B cell (primary cell): ENCODE measurements around the gene LIMK2. TPM values are rescaled to one million over a fixed set of nuclear protein-coding genes. Genes with fewer than 3 reads are reported as not detected.

ENCODE experiments used
- ATAC-seq: fragments of 200-7000 bp; cut with Tn5 transposase; one replicate; pipeline ENCODE4 v1.10.0; 2021; ENCODE audit warnings: low read depth, mild to moderate bottlenecking, moderate number of reproducible peaks, moderate library complexity
- CTCF ChIA-PET: fragments of 350-600 bp; sonication (Branson Sonifier 250); formaldehyde crosslinking; loops from one replicate; lab custom pipeline; 2021; ENCODE audit warnings: antibody characterized with exemption, inconsistent platforms; lab: Charles Lee
- POLR2A ChIA-PET: fragments of 350-600 bp; sonication (Branson Sonifier 250); formaldehyde crosslinking; loops from one replicate; lab custom pipeline; 2021; ENCODE audit warnings: antibody characterized with exemption; lab: Charles Lee
- DNase-seq: peaks from one replicate; pipeline ENCODE4 v3.0.0; 2013
- H2AFZ ChIP-seq: 2 replicates; pipeline ENCODE4 v1.6.1; 2012; ENCODE audit warnings: mild to moderate bottlenecking, low read depth, low read length; ENCODE audit not compliant: insufficient read depth, poor library complexity, severe bottlenecking
- H3K27ac ChIP-seq, 2 donors: 1 replicate in 1 of 2; 2 replicates in 1 of 2; pipeline ENCODE4 v1.5.1; 2012 to 2013; ENCODE audit warnings: low read length in 2 of 2, mild to moderate bottlenecking in 2 of 2, moderate library complexity in 1 of 2
- H3K27me3 ChIP-seq, 4 experiments: fragments of 200-600 bp in 1 of 4; sonication (generic) in 1 of 4; replicated peaks in 1 of 4; 1 replicate in 2 of 4; 2 replicates in 2 of 4; pipeline versions ENCODE4 v1.6.1 to v1.7.0; 2013 to 2016; ENCODE audit warnings: low read length in 3 of 4, mild to moderate bottlenecking in 2 of 4, mixed read lengths in 1 of 4, moderate library complexity in 1 of 4; ENCODE audit not compliant: insufficient read depth in 4 of 4, control insufficient read depth in 3 of 4; ENCODE audit errors: control extremely low read depth in 1 of 4
- H3K36me3 ChIP-seq, 2 experiments: replicated peaks in 1 of 2; 1 replicate in 1 of 2; 2 replicates in 1 of 2; pipeline versions ENCODE4 v1.6.1 to v1.7.1; 2013; ENCODE audit warnings: low read length in 1 of 2; ENCODE audit not compliant: insufficient read depth in 2 of 2, control insufficient read depth in 1 of 2; ENCODE audit errors: control extremely low read depth in 1 of 2, extremely low read depth in 1 of 2
- H3K4me1 ChIP-seq, 2 donors: fragments of 200-600 bp in 1 of 2; sonication (generic) in 1 of 2; 1 replicate in 1 of 2; 2 replicates in 1 of 2; pipeline versions ENCODE4 v1.5.1 to v1.6.1; 2013 to 2017; ENCODE audit warnings: low read length in 2 of 2; ENCODE audit not compliant: control insufficient read depth in 2 of 2, insufficient read depth in 2 of 2
- H3K4me2 ChIP-seq: replicated peaks from 2 replicates; pipeline ENCODE3; 2012; ENCODE audit warnings: mild to moderate bottlenecking, low read depth, low read length; ENCODE audit not compliant: poor library complexity, severe bottlenecking
- H3K4me3 ChIP-seq, 5 experiments: fragments of 200-600 bp in 1 of 5; sonication (generic) in 1 of 5; 1 replicate in 3 of 5; 2 replicates in 2 of 5; pipeline versions ENCODE4 v1.5.1 to v1.7.0; 2011 to 2016; ENCODE audit warnings: low read length in 4 of 5, mild to moderate bottlenecking in 4 of 5, low read depth in 2 of 5, control low read depth in 1 of 5, moderate library complexity in 1 of 5; ENCODE audit not compliant: insufficient read depth in 1 of 5; ENCODE audit errors: control extremely low read depth in 1 of 5, extremely low read depth in 1 of 5
- H3K79me2 ChIP-seq: fragments of 200-600 bp; sonication (generic); one replicate; pipeline ENCODE4 v1.6.0; 2016; ENCODE audit warnings: low read length; ENCODE audit not compliant: control insufficient read depth, insufficient read depth
- H3K9ac ChIP-seq: fragments of 200-600 bp; sonication (generic); 2 replicates; pipeline ENCODE4 v1.6.1; 2017; ENCODE audit warnings: mild to moderate bottlenecking, low read length, moderate library complexity
- H3K9me3 ChIP-seq, 3 donors: one replicate each; pipeline versions ENCODE4 v1.6.1 to v1.7.1; 2013; ENCODE audit warnings: low read length in 2 of 3; ENCODE audit not compliant: control insufficient read depth in 2 of 3, insufficient read depth in 1 of 3; ENCODE audit errors: control extremely low read depth in 1 of 3
- H4K20me1 ChIP-seq: 2 replicates; pipeline ENCODE4 v1.6.0; 2012; ENCODE audit warnings: mild to moderate bottlenecking, low read length; ENCODE audit not compliant: insufficient read depth, control insufficient read depth, poor library complexity, severe bottlenecking
- H3K27ac Mint-ChIP-seq: one replicate; pipeline ENCODE4 v1.8.0; 2021; ENCODE audit warnings: mixed read lengths
- H3K27me3 Mint-ChIP-seq: one replicate; pipeline ENCODE4 v1.8.0; 2021; ENCODE audit warnings: mixed read lengths
- H3K4me1 Mint-ChIP-seq: one replicate; pipeline ENCODE4 v1.8.0; 2021; ENCODE audit warnings: mixed read lengths
- H3K4me3 Mint-ChIP-seq: one replicate; pipeline ENCODE4 v1.8.0; 2021; ENCODE audit warnings: mixed read lengths
- H3K9me3 Mint-ChIP-seq: one replicate; pipeline ENCODE4 v1.8.0; 2022; ENCODE audit warnings: mixed read lengths; ENCODE audit not compliant: insufficient read depth
- EZH2 ChIP-seq: IDR thresholded peaks from 2 replicates; pipeline ENCODE4 v1.6.1; 2012; ENCODE audit warnings: borderline replicate concordance, low read depth, mild to moderate bottlenecking, moderate library complexity, low read length; ENCODE audit not compliant: insufficient read depth, poor library complexity, severe bottlenecking
- WGBS: methylation state at CpG from one replicate; pipeline ENCODE4 v1.1.5; 2013; ENCODE audit warnings: missing lambda C conversion rate; ENCODE audit not compliant: insufficient coverage; 5-methylcytosine and 5-hydroxymethylcytosine counted together
- intact Hi-C: fragments of 100-400 bp; cut with micrococcal nuclease; formaldehyde crosslinking; loops from one replicate; pipeline ENCODE4 v1.10.0; 2022
- polyA plus RNA-seq: library from polyadenylated mRNA; depleted of rRNA; stranded (reverse); fragments of >200 nt; gene quantifications from 2 replicates; pipeline ENCODE4 v1.2.3, GENCODE V29; 2012
- total RNA-seq, 2 donors: library from RNA; stranded (reverse); fragments of 120-200 nt in 1 of 2; gene quantifications; 1 replicate in 1 of 2; 2 replicates in 1 of 2; pipeline versions ENCODE4 v1.2.3 to v1.2.4, GENCODE V29; 2013 to 2022
- TF ChIP-seq, protein P1 (sequence below): fragments of 200-600 bp; IDR thresholded peaks from one replicate; pipeline ENCODE4 v1.8.0; 2022; ENCODE audit warnings: antibody characterized with exemption, mild to moderate bottlenecking

LIMK2 gene
- total and polyA plus RNA-seq, 2 donors (not counting 1 experiment from before 2014, with no cell fraction given) = 6.8 to 20.2 TPM

DNA sequence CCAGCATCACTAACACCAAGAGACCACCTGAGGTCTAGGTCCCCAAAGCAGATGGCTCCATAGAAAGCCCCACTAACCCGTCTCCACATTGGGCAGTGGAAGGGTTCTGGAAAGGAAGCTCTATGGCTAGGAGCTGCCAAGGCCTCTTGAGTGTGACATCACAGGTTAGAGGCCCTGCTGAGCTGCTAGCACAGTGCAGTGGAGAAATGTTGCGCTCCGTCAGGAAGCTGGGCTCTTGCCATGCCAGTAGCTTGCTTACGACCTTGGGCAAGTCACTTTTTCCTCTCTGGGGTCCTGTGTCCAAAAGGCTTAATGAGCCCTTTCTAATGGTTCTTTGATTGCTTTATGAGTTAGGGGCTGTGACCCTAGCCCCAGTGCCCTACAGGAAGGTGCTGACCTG, 69.6 kb downstream of the LIMK2 start:
- peaks cover 6 to 77% of the 10 kb centered on the region in 2 experiments for H3K36me3 ChIP-seq
- H3K79me2 ChIP-seq = peaks cover 18% of the 10 kb centered on the region
- H3K9ac ChIP-seq = no peak overlapping the region
- DNase-seq = no peak
- no peak overlapping the region for H3K4me3 ChIP-seq
- intact Hi-C loops = no loop called here
- no peak for ATAC-seq
- 72% methylated on average over 4 of the region's 4 CpGs for WGBS
- no peaks in the 10 kb centered on the region for H3K9me3 ChIP-seq
- no peak for TF ChIP-seq EZH2
- TF ChIP-seq, protein P1, sequence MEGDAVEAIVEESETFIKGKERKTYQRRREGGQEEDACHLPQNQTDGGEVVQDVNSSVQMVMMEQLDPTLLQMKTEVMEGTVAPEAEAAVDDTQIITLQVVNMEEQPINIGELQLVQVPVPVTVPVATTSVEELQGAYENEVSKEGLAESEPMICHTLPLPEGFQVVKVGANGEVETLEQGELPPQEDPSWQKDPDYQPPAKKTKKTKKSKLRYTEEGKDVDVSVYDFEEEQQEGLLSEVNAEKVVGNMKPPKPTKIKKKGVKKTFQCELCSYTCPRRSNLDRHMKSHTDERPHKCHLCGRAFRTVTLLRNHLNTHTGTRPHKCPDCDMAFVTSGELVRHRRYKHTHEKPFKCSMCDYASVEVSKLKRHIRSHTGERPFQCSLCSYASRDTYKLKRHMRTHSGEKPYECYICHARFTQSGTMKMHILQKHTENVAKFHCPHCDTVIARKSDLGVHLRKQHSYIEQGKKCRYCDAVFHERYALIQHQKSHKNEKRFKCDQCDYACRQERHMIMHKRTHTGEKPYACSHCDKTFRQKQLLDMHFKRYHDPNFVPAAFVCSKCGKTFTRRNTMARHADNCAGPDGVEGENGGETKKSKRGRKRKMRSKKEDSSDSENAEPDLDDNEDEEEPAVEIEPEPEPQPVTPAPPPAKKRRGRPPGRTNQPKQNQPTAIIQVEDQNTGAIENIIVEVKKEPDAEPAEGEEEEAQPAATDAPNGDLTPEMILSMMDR = no peak
- H4K20me1 ChIP-seq = peaks cover 14% of the 10 kb centered on the region
- no peaks in the 10 kb centered on the region for H3K27me3 ChIP-seq
- H3K27me3 Mint-ChIP-seq = no peaks in the 10 kb centered on the region
- H2AFZ ChIP-seq = no peak overlapping the region
- ChIA-PET CTCF (interaction anchor here (0.7 to 5.1 kb wide), 5 partner anchors 8 to 69 kb away, joined by 3 to 34 read pairs (median 3); partner anchors contain the start of gene LIMK2), POLR2A (no interaction called here)
- H3K4me3 Mint-ChIP-seq = no peak overlapping the region
- H3K27ac ChIP-seq = peak overlapping the region in 1 of 2 donors; percentile 15
- peaks cover 21 to 24% of the 10 kb centered on the region in 2 donors for H3K4me1 ChIP-seq
- no peak overlapping the region for H3K27ac Mint-ChIP-seq
- peaks cover 23% of the 10 kb centered on the region for H3K4me1 Mint-ChIP-seq
- H3K9me3 Mint-ChIP-seq = no peaks in the 10 kb centered on the region
- no peak overlapping the region for H3K4me2 ChIP-seq

DNA sequence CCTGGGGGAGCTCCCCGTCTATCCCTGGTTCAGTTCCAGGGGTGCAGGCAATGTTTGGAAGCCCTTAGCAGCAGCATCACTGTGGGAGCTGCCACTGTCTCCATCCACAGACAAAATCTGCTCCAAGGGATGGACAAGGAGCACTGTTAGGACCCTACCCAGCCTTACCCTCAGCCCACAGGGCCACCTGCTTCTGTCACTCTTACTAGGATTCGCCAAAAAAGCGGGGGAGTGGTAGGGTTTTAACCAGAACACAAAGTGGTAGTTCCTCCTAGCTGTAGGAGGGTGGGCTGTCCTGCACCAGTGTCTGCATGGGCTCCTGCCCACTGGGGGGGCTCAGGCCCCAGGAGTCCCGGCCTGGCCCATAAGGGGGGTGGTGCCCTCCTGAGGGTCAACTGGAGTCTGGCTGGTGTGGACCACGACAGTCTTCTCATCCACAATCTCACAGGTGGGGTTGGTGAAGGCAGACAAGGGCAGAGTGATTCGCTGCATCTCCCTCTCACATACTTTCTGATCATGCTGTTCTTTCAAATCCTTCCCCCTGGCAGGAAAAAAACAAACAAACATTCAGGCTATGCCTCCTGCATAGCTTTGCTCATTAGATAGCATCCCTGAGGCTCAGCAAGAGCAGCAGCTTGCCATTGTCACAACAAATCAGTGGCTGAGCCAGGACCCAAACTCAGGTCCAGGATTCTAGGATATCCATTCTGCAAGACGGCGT, 70.8 kb downstream of the LIMK2 start:
- no peak overlapping the region for H3K4me3 Mint-ChIP-seq
- POLR2A ChIA-PET = no interaction called here
- CTCF ChIA-PET = interaction anchor here (0.7 to 5.1 kb wide), 4 partner anchors 9 to 566 kb away, joined by 5 to 34 read pairs (median 10); no protein-coding TSS in a partner anchor
- H3K9me3 ChIP-seq = no peaks in the 10 kb centered on the region
- DNase-seq (no peak), ATAC-seq (no peak)
- H3K27ac Mint-ChIP-seq = peak overlapping the region; percentile 70
- no peak overlapping the region for H3K9ac ChIP-seq
- WGBS = 91% methylated on average over 4 of the region's 8 CpGs
- TF ChIP-seq, protein P1 = no peak
- no peak for TF ChIP-seq EZH2
- peaks cover 32 to 36% of the 10 kb centered on the region in 2 donors for H3K4me1 ChIP-seq
- peaks cover 14% of the 10 kb centered on the region for H4K20me1 ChIP-seq
- H3K4me3 ChIP-seq = no peak overlapping the region
- no peaks in the 10 kb centered on the region for H3K9me3 Mint-ChIP-seq
- no peak overlapping the region for H2AFZ ChIP-seq
- intact Hi-C loops = no loop called here
- peak overlapping the region in 1 of 2 donors; percentile 24 for H3K27ac ChIP-seq
- no peaks in the 10 kb centered on the region for H3K27me3 ChIP-seq
- H3K27me3 Mint-ChIP-seq = no peaks in the 10 kb centered on the region
- H3K4me1 Mint-ChIP-seq = peaks cover 32% of the 10 kb centered on the region
- no peak overlapping the region for H3K4me2 ChIP-seq
- peaks cover 8 to 76% of the 10 kb centered on the region in 2 experiments for H3K36me3 ChIP-seq
- H3K79me2 ChIP-seq = peaks cover 29% of the 10 kb centered on the region
